Activated naive CD4-positive, alpha-beta T cell treated with anti-CD3 and anti-CD28 coated beads for 36 hours (primary cell): Measurements from ENCODE around the gene LRRC71. TPM values are rescaled to one million over a fixed set of nuclear protein-coding genes. Genes with fewer than 3 reads are reported as not detected.

Experiments used
- CTCF ChIA-PET: fragments of 350-600 bp; sonication (Branson Sonifier 250); formaldehyde crosslinking; loops from one replicate; lab custom pipeline; 2021; ENCODE audit warnings: antibody characterized with exemption; lab: Charles Lee
- DNase-seq: peaks from one replicate; pipeline ENCODE4 v3.0.0-alpha.2; 2020
- H3K27ac Mint-ChIP-seq: one replicate; pipeline ENCODE4 v1.8.0; 2021; ENCODE audit warnings: mild to moderate bottlenecking, mixed read lengths
- H3K27me3 Mint-ChIP-seq: one replicate; pipeline ENCODE4 v1.8.0; 2021; ENCODE audit warnings: low read depth, mixed read lengths
- H3K36me3 Mint-ChIP-seq: one replicate; pipeline ENCODE4 v1.8.0; 2021; ENCODE audit warnings: low read depth, mixed read lengths
- H3K4me1 Mint-ChIP-seq: one replicate; pipeline ENCODE4 v1.8.0; 2021; ENCODE audit warnings: low read depth, mixed read lengths
- H3K4me3 Mint-ChIP-seq: one replicate; pipeline ENCODE4 v1.8.0; 2021; ENCODE audit warnings: mild to moderate bottlenecking, moderate library complexity, mixed read lengths
- H3K9me3 Mint-ChIP-seq: one replicate; pipeline ENCODE4 v1.8.0; 2021; ENCODE audit warnings: mixed read lengths
- intact Hi-C: fragments of 100-400 bp; cut with micrococcal nuclease; formaldehyde crosslinking; loops from one replicate; pipeline ENCODE4 v1.15.1; 2023
- total RNA-seq, 2 experiments: library from RNA; stranded (reverse); gene quantifications; one replicate each; pipeline ENCODE4 v1.2.3, GENCODE V29; 2021

The LRRC71 gene
- total RNA-seq, 2 experiments from 2014 or later, result not detected

DNA sequence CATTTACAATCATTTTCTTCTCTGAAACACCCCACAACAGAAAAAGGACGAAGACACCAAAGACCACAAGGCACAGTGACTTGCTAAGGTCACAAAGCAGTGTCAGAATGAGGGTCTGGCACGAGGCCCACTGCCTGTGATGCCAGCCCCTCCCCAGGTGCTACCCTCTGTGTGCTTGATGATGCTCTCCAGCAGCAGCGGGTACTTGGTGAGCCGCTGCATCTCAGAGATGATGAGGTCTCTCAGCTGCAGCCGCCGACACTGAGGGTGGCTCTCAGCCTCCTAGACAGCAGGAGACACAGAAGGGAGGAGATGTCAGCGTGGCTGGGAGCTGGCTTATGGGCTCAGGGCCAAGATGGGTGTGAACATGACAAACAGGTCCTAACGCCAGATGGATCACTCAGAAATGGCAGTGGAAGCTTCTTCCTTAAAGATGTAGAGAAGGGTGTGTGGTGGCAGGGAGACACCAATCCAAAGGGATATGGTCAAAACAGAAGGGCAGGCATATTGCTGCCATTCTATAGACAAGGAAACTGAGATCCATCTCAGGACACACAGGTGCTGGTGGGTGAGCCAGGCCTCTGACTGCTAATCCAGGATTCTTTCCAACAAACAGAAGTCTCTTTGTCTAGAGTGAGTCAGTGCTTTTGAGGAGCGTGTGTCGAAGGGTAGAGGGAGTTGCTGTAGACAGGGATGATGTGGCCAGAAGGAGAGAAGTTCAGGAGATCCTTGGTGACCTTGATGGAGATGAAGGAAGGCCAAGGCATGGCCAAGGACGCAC lies 25.6 kb downstream of the LRRC71 start:
- no peaks in the 10 kb centered on the region for H3K27me3 Mint-ChIP-seq
- H3K4me3 Mint-ChIP-seq, result no peak overlapping the region
- no peak for DNase-seq
- no peaks in the 10 kb centered on the region for H3K4me1 Mint-ChIP-seq
- H3K27ac Mint-ChIP-seq, result no peak overlapping the region
- H3K9me3 Mint-ChIP-seq, result no peaks in the 10 kb centered on the region
- CTCF ChIA-PET, result no interaction called here
- intact Hi-C loops, result no loop called here
- peaks cover 4% of the 10 kb centered on the region for H3K36me3 Mint-ChIP-seq

DNA sequence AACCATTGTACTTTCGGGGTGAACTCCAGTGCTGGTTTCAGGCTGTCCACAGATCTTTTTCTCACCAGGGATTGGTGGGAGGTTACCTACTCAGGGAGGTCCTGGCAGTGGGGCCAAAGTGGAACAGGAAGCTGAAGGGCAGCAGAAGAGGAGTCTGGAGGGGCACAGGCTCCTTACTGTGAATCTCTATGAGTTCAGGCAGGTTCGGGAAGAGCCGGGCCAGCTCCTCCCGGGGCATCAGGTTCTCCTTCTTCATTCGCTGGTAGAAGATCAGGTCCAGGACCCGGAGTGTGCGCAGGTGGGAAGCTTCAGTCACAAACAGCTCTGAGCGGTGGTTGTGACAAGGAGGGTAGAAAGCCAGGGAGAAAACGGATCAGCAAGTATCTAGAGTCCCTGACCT lies 26.7 kb downstream of the LRRC71 start:
- Mint-ChIP-seq H3K36me3 (peaks cover 4% of the 10 kb centered on the region), H3K4me1 (no peaks in the 10 kb centered on the region), H3K27ac (no peak overlapping the region), H3K4me3 (no peak overlapping the region), H3K27me3 (no peaks in the 10 kb centered on the region), H3K9me3 (no peaks in the 10 kb centered on the region)
- DNase-seq, result no peak
- CTCF ChIA-PET, result no interaction called here
- intact Hi-C loops, result no loop called here

DNA sequence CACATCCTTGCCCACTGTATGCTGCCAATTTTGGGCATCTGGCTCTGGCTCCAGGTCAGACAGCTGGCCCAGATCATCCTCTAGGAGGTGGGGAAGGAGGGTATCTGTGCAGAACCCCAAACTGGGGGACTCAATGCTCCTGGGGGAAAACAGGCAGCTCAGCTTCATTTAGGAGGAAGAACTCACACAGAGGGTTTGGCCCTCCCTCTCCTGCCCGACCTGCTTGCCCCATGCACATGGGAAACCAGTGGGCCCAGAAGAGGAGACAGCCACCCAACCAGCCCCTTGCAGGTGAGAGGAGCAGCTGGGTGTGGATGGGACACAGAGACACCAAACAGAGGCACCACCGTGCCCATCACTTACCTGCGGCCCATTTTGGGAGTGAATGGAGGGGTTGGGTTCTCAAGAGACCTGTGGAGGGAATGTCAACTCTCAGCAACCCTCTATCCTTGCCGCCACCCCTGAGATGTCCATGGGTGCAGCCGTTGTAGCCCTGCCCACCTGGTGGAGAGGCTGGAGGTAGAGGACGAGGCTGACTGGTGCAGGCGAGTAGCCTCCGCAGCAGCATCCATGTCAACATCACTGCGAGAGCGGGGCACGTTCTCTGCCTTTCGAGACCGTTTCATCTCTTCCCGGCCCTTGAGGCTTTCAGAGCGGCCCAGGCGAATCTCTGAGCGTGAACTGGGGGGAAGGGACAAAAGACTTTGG lies 27.5 kb downstream of the LRRC71 start:
- peaks cover 4% of the 10 kb centered on the region for H3K36me3 Mint-ChIP-seq
- no peak overlapping the region for H3K27ac Mint-ChIP-seq
- no peak overlapping the region for H3K4me3 Mint-ChIP-seq
- no peaks in the 10 kb centered on the region for H3K27me3 Mint-ChIP-seq
- CTCF ChIA-PET, result interaction anchor here (0.6 to 1.7 kb wide), 3 partner anchors 10 to 486 kb away, joined by 3 to 4 read pairs (median 3); no protein-coding TSS in a partner anchor
- no peaks in the 10 kb centered on the region for H3K9me3 Mint-ChIP-seq
- H3K4me1 Mint-ChIP-seq, result no peaks in the 10 kb centered on the region
- no peak for DNase-seq
- intact Hi-C loops, result no loop called here

DNA sequence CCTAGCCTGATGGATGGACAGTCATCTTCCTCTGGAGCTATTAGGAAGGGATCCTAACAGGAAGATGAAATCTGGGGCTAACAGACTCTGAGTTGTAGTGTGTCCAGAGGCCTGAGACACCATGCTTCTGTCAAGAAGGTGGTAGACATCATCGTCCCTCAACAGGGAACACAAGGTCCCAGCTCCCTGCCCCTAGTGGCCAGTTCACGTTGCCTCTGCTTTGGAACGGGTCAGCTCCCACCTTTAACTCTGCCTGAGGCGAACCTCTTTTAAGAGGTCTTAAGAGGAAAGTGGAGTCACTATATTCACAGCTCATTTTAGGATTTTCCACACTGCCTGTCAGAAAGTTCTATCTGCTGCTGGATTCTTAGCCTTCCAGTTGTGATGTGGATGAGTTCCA lies 28.3 kb downstream of the LRRC71 start:
- no peaks in the 10 kb centered on the region for H3K9me3 Mint-ChIP-seq
- no peaks in the 10 kb centered on the region for H3K4me1 Mint-ChIP-seq
- no peak overlapping the region for H3K4me3 Mint-ChIP-seq
- H3K27me3 Mint-ChIP-seq, result no peaks in the 10 kb centered on the region
- DNase-seq, result no peak
- intact Hi-C loops, result no loop called here
- H3K27ac Mint-ChIP-seq, result no peak overlapping the region
- CTCF ChIA-PET, result interaction anchor here (0.6 to 1.7 kb wide), 5 partner anchors 10 to 487 kb away, joined by 3 to 4 read pairs (median 3); no protein-coding TSS in a partner anchor
- H3K36me3 Mint-ChIP-seq, result peaks cover 4% of the 10 kb centered on the region

DNA sequence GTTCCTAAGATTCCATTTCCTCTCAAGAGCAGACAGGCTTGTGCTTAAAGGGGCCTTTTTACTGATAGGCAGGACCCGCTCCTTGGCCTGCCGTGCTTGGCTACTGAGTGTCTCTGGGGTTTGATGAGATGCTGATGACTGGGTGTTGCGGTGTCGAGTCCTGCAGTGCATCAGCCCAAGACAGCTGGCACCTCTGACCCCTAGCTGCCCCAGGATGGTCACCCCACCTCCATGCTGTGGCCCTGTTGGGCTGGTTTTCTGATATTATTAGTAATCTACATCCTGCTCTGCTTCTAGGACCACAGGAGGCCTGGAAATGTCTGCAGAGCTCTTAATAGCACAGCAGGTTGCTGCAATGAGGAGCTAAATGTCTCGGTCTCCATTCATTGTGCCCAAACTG lies 28.7 kb downstream of the LRRC71 start:
- CTCF ChIA-PET, result interaction anchor here (0.6 to 1.7 kb wide), 5 partner anchors 9 to 162 kb away, joined by 3 to 4 read pairs (median 3); no protein-coding TSS in a partner anchor
- Mint-ChIP-seq H3K27ac (no peak overlapping the region), H3K9me3 (no peaks in the 10 kb centered on the region), H3K36me3 (peaks cover 4% of the 10 kb centered on the region), H3K4me1 (no peaks in the 10 kb centered on the region), H3K27me3 (no peaks in the 10 kb centered on the region), H3K4me3 (no peak overlapping the region)
- intact Hi-C loops, result no loop called here
- no peak for DNase-seq

DNA sequence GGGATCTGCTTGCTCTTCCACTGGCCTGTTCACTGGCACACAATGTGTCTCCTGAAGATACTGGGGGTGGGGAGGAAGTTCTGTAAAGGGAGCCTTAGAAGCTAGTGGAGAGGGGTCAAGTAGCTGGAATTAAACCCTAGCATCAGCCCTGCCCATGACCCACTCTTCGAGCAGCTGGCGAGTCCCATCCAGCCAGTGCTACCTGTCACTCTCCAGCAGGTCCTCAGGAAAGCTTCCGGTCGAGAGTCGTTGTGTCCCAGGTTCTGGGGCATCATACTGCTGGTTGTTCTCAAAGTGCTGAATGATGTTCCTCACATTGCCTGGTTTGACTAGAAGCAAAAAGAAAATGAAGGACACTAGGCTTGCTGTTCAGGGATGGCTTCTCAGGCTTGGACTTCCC lies 30.9 kb downstream of the LRRC71 start:
- H3K4me3 Mint-ChIP-seq, result no peak overlapping the region
- no peaks in the 10 kb centered on the region for H3K4me1 Mint-ChIP-seq
- H3K27me3 Mint-ChIP-seq, result no peaks in the 10 kb centered on the region
- intact Hi-C loops, result no loop called here
- no peaks in the 10 kb centered on the region for H3K9me3 Mint-ChIP-seq
- no peak overlapping the region for H3K27ac Mint-ChIP-seq
- peaks cover 4% of the 10 kb centered on the region for H3K36me3 Mint-ChIP-seq
- DNase-seq, result no peak
- CTCF ChIA-PET, result interaction anchor here (0.5 to 0.6 kb wide), 2 partner anchors 92 to 167 kb away, joined by 3 read pairs; no protein-coding TSS in a partner anchor

DNA sequence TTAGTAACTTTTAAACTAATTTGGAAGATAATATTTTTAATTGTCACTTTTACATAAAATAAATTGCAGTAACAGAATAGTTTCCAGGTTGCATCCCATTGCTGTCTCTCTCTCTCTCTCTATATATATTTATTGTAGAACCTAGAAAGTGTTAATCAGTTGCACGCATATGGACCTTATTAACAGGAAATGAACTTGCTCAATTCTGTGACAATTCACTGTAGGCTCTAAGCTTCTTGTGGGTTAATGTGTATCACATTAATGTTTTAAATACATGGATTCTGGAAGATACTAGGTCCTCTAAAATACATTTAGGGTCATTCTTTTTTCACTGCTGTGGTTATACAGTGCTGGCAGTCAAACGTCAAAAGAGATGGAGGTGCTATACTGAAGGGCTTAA lies 33.1 kb downstream of the LRRC71 start:
- DNase-seq, result no peak
- Mint-ChIP-seq H3K4me1 (no peaks in the 10 kb centered on the region), H3K36me3 (peaks cover 4% of the 10 kb centered on the region), H3K27ac (no peak overlapping the region), H3K4me3 (no peak overlapping the region), H3K9me3 (no peaks in the 10 kb centered on the region), H3K27me3 (no peaks in the 10 kb centered on the region)
- intact Hi-C loops, result no loop called here
- CTCF ChIA-PET, result no interaction called here

DNA sequence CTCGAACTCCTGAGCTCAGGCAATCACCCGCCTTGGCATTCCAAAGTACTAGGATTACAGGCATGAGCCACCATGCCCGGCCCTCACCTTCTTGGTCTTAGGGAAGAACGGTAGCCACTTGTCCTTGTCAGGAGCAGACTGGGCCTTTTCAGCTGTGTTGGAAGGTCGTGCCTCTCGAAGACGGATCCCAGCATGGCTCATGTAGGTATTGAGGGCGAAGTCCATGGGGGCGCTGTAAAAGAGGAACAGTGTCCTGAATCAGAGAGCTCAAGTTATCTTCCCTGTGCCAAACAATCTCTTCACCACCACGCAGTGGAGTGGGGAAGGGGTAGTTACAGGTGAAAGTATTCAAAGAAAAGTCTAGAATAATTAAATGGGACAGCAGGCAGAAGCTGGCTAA lies 35.9 kb downstream of the LRRC71 start:
- no peaks in the 10 kb centered on the region for H3K27me3 Mint-ChIP-seq
- DNase-seq, result no peak
- no peak overlapping the region for H3K4me3 Mint-ChIP-seq
- intact Hi-C loops, result no loop called here
- H3K36me3 Mint-ChIP-seq, result peaks cover 2% of the 10 kb centered on the region
- CTCF ChIA-PET, result no interaction called here
- no peaks in the 10 kb centered on the region for H3K4me1 Mint-ChIP-seq
- H3K27ac Mint-ChIP-seq, result no peak overlapping the region
- no peaks in the 10 kb centered on the region for H3K9me3 Mint-ChIP-seq

DNA sequence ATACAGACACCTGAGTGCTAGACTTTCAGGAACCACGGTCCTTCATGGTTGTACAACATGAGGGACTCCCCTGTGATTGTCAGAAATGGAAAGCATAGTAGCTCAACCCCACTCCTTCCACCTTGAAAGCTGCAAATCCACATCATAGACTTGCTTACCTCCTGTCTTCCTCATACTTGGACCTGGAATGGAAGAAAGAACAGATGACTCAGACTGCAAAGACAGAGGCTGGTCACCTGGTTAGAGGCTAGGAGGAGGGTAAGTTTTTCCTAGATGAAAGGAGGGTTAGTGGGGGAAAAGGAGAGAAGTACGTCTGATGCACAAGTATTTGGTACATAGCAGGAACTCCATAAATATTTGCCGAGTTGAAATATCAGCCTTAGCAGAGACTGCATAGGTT lies 37.2 kb downstream of the LRRC71 start:
- no peaks in the 10 kb centered on the region for H3K9me3 Mint-ChIP-seq
- peaks cover 9% of the 10 kb centered on the region for H3K4me1 Mint-ChIP-seq
- no peaks in the 10 kb centered on the region for H3K27me3 Mint-ChIP-seq
- intact Hi-C loops, result no loop called here
- H3K36me3 Mint-ChIP-seq, result peaks cover 2% of the 10 kb centered on the region
- H3K27ac Mint-ChIP-seq, result no peak overlapping the region
- DNase-seq, result no peak
- H3K4me3 Mint-ChIP-seq, result no peak overlapping the region
- CTCF ChIA-PET, result interaction anchor here (1.1 kb wide), 1 partner anchor 9 kb away, joined by 3 read pairs; no protein-coding TSS in a partner anchor

DNA sequence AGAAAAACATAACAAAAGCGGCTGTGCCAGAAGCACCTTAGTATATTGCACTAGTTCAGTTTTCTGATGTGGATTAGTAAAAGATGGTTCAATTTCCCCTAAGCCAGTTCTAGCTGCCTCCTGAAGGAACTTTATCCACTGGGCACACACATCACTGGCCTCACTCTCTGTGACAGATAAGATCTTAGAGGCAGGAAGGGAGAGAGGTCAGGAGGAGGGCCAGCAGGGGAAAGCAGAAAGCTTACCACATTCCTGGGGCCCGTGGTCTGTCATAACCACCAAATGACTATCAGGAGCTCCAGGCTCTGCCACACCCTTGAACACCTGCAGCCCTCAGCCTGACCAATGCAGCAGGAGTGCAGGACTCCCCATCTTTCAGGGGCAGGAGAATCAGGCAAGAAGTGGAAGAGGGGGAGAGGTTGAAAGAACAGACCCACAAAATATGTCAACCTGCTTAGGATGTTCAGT lies 37.8 kb downstream of the LRRC71 start:
- Mint-ChIP-seq H3K36me3 (peaks cover 2% of the 10 kb centered on the region), H3K27me3 (no peaks in the 10 kb centered on the region), H3K9me3 (no peaks in the 10 kb centered on the region), H3K27ac (no peak overlapping the region), H3K4me3 (no peak overlapping the region), H3K4me1 (peaks cover 15% of the 10 kb centered on the region)
- no peak for DNase-seq
- CTCF ChIA-PET, result interaction anchor here (0.6 to 2.1 kb wide), 3 partner anchors 9 to 66 kb away, joined by 3 to 7 read pairs (median 6); no protein-coding TSS in a partner anchor
- intact Hi-C loops, result no loop called here

DNA sequence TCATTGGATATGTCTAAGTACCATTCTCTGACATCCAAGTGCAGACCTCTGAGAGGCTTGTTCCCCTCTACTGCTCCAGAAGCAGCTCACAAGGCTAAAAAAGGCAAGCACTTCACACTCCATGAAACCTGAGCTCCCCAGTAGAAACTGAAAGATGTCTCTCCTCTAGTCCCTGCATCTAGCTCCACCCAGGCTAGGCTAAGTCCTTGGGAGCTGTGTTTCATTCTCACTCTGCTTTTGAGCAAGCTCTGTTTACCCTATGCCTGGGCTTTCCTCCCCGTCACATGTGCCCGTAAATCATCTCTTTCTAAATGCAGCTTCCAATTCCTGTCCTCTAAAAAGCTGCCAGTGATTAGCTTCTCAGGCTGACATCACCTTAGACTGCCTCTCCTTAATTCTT lies 39.0 kb downstream of the LRRC71 start:
- Mint-ChIP-seq H3K36me3 (peaks cover 2% of the 10 kb centered on the region), H3K4me3 (no peak overlapping the region), H3K27me3 (no peaks in the 10 kb centered on the region), H3K4me1 (peaks cover 26% of the 10 kb centered on the region), H3K9me3 (no peaks in the 10 kb centered on the region), H3K27ac (no peak overlapping the region)
- intact Hi-C loops, result no loop called here
- CTCF ChIA-PET, result interaction anchor here (1.5 to 2.1 kb wide), 2 partner anchors 11 to 131 kb away, joined by 3 to 6 read pairs; no protein-coding TSS in a partner anchor
- DNase-seq, result no peak

DNA sequence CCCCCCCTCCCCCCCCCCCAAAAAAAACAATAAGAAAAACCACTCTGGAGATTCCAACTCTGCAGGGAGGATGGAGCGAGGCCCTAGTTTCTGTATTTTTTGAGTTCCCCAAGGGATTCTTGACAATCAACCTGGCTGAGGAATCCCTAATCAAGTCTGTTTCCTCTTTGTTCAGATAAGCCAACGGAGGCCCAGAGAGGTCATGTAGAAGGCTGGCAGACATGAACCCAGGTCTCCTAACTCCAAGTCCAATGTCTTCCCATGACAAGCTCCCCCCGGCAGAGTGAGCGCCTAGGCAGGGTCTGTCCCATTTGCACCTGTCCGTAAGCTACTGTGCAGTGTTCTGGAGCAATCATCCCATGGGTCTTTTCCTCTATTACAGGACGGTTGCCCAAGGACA lies 39.5 kb downstream of the LRRC71 start:
- CTCF ChIA-PET, result interaction anchor here (1.5 to 2.1 kb wide), 3 partner anchors 11 to 130 kb away, joined by 3 to 14 read pairs (median 6); partner anchors contain the start of gene PEAR1
- no peak for DNase-seq
- intact Hi-C loops, result loop anchor here (5.0 kb wide), 1 partner anchor 48 kb away; no protein-coding TSS in a partner anchor

More for the DNA sequence above, 39.5 kb downstream of the LRRC71 start:
- Mint-ChIP-seq H3K9me3 (no peaks in the 10 kb centered on the region), H3K36me3 (peaks cover 2% of the 10 kb centered on the region), H3K27me3 (no peaks in the 10 kb centered on the region), H3K4me1 (peaks cover 27% of the 10 kb centered on the region), H3K4me3 (no peak overlapping the region), H3K27ac (no peak overlapping the region)
